GM18511 (cell line): Measurements from ENCODE around the gene PNLIPRP2.

Source experiments
- ATAC-seq: cut with Tn5 transposase; IDR thresholded peaks from one replicate; pipeline ENCODE4 v1.9.1; 2021; ENCODE audit warnings: mild to moderate bottlenecking, moderate library complexity; ENCODE audit not compliant: unreplicated experiment

Gene PNLIPRP2

DNA sequence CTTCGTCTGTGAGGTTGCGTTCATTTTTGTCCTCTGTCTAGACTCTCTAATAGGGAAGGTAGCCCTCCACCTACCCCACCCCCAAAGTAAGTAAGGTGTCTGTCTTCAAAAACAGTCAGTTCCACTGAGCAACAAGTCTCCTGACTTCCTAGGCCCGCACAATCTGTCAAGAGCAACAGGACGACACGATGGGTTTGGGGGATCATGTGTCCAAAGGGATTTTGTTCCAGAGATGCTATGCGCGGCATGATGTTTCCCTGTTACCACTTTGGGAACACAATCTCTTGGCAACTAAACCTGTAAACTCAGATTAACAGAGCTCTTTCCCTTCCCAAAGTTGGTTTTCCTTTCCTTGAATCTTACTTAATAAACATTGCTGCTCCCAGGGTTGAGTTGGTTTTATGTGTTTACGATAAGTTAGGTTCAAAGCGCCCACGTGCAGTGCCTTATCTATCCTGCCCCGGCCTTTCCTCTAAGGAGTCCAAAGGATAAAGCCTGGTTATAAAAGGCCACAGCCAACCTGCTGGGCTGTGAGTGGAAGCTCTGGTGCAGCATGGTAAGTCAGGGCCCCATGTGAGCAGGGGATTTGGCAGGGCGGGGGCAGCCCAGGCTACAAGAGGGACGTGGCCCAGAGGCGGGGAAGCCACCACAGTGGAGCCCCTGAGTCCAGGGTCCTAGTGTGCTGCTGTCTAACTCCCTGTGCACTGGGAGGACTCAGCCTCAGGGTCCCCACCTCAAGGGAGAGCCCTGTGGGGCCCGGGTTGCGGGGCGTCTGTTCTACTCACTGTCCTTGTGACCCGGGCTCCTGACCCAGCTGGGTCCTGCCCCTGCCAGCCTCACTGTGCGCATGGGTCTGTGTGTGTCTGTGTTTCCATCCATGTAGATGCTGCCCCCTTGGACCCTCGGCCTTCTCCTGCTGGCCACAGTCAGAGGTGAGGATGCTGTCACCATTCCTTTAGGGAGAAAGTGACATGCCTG, at the start of gene PNLIPRP2:
Gene PNLIPRP2, plus strand, starts transcription at position 531 of the 978 bp plus-strand sequence.
- ATAC-seq = no peak

DNA sequence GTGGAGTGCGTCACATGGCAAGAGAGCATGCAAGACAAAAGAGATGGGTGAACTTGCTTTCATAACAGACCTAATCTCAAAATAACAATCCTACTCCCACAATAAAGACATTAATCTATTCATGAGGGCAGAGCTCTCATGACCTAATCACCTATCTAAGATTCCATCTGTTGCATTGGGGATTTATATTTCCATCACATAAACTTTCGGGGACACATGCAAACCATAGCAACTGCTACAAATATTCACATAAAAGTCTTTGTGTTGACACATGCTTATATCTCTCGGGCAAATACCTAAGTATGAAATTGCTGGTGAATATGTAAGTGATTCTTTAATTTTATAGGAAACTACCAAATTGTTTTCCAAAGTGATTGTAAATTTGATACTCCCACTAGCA, 46.0 kb upstream of the PNLIPRP2 start:
- no peak for ATAC-seq

DNA sequence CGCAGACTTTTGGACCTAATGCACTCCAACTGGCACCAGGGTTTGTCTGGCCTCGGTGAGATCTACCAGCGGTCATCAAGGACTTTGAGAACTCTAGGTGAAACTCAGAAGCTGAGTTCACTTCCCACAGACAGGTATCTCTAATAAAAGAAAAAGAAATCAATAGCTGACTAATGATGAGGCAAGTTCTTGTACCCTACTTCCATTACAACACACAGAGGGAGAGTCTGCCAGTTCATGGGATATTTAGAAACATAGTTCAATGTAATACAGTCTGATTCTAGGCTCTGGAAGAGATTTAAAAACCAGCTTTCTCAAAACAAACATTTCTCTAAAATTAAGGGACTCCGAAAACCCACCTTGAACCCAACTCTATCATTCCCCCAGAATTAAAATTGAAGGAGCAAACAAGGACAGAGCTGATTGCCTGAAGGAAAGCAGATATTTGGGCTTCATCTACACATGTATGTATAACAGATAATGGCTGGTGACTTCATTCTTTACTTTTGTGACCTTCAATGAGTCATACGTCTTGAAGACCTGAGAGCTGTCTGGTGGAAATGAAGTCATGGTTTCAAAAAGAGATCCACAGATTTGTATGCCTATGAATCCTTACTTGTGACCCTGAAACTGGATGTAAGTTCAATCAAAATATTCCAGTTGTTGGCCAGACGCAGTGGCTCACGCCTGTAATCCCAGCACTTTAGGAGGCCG, 32.7 kb upstream of the PNLIPRP2 start:
- no peak for ATAC-seq

DNA sequence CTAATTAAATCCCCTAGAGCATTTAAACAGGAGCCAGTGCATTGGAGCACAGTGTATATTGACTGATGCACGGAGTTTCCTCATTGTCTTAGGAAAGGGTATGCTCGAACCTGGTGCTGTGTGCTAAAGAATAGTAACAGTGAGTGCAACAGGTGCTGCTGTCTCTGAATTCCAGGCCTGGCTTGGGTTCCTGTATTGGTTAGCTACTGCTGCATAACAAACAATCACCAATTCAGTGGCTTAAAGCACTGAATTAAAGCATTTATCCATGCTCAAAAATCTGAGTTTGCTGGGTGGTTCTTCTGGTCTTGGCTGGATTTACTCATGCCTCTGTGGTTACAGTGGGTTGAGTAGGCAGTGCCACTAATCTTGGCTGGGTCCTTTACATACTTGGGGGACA, 31.8 kb upstream of the PNLIPRP2 start:
- ATAC-seq = no peak

DNA sequence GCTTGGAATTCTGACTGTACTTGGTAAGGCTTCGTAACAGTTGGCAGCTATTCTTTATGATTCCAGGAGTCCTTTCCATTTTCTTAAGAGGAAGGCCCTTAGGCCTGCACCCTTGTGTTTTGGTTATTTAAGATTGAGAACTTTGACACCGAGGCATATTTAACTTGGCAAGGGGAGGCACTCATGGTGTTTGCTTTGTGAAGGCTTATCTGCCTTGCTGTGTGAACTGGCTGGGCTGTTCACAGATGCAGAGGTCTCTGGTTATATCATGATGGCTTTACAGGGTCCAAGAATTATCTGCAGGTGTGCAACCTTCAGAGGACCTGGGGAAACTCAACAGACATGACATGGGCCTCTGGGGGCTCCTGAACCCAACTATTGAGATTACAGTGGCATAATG, 30.8 kb upstream of the PNLIPRP2 start:
- ATAC-seq = no peak

DNA sequence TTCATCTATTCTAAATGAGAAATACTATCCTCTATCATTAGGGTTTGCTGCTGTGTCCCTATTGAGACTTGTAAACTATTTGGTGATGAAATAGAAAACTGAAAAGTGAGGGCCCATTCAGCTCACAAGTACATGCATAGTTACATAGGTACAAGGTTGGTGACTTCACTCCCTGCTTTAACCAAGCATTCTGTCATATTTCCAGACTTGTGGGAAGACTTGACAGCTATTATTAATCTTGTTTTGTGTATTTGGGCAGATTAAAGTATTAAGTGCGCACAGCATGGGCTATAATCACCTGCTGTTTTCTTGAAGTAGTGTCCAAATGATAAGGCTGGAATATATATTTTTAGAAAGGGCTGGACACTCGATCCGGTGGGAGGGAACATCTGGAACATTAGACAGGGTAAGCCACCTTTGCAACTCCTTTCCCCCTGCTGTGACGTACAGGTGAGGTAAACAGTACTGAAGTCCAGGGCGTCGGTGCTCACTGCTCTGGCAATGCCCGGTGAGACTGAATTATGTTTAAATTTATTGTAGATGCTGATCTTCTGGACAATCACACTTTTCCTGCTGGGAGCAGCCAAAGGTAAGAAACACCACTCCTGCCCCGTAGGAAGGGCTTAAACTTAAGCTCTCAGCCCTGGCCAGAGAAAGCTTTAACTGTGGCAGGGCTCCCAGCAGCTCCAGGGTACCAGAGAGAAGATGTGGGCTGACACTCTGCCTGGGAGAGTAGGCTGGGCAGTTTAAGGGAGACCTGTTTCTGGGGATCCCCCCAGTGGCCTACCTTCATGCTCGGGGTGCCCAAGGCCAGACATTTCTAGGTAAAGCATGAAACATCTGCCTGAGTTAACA, 29.9 kb upstream of the PNLIPRP2 start, which contains the start of gene PNLIPRP1:
Gene PNLIPRP1, plus strand, starts transcription at position 370 of the 855 bp plus-strand sequence. Its CDS starts 171 bp downstream, at position 541.
- no peak for ATAC-seq

DNA sequence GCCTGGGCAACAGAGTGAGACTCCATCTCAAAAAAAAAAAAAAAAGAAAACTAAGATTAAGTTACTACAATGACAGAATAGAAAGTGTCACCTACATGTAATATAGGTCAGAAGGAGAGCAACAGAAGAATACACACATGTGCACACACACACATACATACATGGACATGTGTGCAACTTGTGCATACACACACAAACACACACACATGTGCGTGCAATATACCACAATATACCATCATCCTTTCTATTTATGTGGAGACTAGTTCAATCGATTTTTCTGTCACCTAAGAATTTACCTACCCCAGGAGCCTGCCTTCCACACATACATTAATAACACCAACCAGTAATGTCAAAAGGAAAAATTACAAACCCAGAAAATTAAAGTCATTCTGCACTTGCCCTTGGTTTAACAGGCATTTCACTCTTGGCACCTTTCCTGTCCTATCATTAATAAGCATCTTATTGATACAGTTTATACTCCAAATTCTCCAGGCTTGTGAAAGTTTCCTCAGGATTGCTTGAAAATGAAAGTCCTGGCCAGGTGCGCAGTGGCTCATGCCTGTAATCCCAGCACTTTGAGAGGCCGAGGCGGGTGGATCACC, 27.5 kb upstream of the PNLIPRP2 start:
- no peak for ATAC-seq

DNA sequence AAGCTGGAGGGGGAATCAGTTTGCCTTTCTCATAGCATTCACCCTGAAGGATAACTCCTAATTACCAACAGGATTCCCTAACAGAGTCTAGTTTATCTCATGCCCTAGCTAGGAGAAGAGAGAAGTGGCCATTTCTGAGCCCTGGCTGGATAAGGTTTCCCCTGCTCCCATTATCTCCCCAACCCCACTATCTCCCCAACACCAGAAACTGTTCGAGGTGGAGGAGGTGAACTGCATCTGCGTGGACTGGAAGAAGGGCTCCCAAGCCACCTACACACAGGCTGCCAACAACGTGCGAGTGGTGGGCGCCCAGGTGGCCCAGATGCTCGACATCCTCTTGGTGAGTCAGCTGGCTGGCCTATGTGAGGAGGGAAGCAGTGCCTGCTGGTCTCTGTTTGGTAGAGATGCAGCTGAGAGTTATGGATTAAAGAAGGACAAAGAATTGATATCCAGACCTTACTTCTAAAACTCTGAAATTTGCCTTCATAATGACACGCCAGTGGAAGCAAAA, 26.2 kb upstream of the PNLIPRP2 start:
- ATAC-seq = no peak

DNA sequence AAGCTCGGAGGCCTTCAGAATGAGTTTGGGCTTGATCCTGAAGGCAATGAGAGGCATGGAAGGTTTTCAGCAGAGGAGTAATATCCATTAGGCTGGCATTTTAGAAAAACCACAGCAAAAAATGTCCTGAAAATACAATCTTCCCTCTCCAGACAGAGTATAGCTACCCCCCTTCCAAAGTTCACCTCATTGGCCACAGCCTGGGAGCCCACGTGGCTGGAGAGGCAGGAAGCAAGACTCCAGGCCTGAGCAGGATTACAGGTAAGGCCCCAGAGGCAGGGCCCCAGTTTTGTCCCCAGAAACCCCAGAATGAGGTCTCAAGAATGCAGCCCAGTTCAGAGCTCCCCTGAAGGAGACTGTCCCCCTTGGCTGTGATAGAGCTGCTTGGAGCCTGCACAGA, 24.7 kb upstream of the PNLIPRP2 start:
- ATAC-seq = no peak

DNA sequence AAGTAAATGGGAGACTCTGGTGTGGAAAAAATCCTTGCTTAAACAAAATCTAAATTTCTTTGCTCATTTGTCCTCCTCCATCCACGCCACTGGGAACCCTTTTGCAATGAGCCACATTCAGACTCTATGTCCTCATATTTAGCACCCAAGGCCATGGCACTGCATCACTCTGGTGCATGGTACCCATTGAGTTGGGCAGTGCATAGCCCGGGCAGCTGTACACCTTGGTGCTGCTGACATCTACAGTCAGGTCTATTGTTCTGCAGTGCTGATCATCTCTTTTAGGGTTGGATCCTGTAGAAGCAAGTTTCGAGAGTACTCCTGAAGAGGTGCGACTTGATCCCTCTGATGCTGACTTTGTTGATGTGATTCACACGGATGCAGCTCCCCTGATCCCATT, 23.2 kb upstream of the PNLIPRP2 start:
- ATAC-seq = no peak

DNA sequence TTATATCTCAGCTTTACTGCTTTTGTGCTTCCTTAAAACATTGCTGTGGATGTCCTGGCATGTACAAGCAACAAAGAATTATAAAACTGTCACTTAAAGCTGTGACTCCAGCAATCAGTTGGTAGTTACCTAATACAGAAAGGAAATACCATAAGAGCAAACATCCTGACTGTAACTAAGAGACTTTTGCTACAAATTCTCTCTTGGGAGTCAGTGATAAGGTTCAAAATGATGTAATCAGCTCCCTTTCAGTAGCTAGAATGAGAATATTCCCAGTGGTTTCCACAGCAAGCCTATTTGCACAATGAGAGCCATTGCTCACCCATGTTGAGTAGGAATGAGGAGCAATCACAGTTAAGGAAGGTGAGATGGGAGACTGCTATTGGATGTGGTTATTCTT, 22.4 kb upstream of the PNLIPRP2 start:
- no peak for ATAC-seq

DNA sequence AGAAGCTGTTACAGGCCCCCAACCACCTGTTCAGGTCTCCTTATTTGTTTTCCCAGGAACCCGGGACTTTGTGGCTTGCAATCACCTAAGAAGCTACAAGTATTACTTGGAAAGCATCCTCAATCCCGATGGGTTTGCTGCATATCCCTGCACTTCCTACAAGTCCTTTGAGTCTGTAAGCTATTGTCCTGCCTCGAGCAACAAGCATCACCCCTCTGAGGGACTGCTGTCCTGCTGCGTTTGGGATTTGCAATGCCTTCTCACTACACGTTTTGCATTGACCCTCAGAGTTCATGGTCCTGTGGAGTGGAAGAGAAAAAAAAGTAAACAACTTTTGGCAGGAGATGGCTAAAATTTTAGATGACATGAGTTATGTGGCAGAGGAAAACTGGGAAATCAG, 20.8 kb upstream of the PNLIPRP2 start:
- no peak for ATAC-seq

DNA sequence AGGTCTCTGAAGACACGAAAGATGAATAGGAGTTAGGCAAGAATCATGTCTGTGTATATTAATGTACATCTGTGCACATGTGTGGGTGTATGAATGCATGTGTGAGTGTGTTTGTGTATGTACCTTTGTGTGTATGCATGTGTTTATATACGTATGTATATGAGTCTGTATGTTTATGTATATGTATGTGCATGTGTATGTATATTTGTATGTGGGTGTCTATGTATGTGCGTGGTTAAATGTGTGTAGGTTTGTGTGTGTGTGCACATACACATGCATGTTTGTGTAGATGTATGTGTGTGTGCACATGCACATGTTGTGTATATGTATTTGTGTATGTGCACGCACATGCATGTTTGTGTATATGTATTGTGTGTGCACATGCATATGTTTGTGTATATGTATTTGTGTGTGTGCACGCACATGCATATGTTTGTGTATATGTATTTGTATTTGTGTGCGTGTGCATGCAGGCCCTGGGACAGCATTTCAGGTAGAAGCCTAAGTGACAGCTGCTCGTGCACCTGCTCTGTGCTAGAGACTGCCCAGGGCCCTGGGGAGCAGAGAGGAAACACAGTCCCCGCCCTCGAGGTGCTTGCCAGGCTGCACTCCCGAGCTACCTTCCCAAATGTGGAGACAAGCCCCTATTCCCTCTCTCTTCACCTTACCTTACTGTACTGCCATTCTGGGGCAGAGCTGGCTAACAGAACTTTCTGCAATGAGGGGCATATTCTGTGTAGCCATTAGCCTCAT, 17.9 kb upstream of the PNLIPRP2 start:
- no peak for ATAC-seq

DNA sequence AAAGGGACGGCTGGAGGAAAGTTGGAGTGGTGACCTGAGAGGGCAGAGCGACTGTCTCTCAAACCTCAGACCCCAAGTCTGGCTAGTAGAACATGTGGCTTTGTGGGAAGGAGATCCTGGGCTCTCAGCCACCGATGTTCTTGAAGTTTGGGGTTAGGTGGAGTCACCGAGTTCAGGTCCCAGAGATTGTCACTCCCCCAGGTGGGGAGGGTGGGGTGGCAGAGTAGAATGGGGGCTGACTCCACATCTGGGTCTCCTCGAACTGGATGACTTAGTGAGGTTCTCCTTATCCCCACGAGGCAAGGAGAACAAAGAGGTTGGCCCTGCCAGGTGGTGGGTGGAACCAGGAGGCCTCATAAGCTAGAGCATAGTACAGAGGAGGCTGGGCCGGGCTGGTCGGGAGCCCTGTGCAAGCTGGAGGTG, 14.7 kb upstream of the PNLIPRP2 start:
- ATAC-seq = no peak

DNA sequence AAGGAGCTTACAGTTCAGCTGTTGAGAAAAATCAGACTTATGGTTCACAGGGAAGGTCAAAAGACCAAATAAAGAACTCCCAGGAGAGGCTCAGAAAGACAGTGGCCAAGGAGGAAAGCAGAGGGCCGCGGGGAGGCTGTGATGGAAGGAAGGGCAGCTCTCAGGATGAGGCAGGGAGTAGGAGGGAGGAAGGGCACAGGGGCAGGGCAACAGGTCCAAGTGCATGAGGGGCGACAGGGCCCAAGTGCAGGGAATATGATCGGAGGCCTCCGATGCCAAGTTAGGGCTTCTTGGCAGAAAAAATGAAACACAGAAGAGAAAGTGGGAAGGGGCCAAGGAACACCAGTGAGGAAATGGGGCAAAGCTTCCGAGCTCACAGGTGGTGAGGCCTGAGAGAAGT, 13.4 kb upstream of the PNLIPRP2 start:
- ATAC-seq = no peak

DNA sequence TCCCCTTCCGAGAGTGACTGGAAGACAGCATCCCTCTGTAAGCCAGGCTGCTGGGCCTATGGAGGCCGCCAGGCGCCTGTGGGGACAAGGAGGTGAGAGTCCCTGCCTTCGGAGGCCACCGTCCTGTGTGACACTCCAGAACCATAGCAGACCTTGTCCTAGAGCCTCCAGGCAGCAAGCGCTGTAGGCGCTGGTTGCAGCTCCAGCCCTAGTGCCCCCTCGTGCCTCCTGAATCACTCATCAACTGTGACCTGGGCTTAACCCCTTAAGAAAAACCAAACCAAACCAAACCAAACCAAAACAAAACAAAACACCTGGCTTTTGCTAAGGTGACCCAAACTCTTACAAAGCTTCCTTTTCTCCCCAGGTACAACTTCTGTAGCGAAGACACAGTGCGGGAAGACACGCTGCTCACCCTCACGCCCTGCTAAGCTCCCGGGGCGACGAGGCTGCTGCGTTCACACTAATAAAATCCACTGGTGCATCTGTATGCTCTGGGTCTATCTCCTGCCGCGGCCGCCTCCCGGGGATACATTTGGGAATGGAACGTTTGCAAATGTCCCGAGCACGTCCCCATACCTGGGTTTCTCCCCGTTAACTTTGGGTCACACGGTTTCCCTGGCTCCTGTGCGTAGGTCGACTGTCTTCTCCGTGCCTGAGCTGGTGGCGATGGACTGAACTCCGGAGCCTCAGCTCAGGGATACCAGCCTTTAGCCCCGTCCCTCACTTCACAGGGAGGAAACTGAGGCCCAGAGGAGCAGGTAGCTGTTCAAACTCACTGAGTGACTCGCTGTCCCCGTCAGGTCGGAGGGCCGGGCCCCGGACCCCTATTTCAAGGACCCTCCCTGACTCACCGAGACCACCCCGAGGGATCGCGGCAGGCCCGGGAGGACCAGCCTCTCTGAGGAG, 11.8 kb upstream of the PNLIPRP2 start:
- no peak for ATAC-seq

DNA sequence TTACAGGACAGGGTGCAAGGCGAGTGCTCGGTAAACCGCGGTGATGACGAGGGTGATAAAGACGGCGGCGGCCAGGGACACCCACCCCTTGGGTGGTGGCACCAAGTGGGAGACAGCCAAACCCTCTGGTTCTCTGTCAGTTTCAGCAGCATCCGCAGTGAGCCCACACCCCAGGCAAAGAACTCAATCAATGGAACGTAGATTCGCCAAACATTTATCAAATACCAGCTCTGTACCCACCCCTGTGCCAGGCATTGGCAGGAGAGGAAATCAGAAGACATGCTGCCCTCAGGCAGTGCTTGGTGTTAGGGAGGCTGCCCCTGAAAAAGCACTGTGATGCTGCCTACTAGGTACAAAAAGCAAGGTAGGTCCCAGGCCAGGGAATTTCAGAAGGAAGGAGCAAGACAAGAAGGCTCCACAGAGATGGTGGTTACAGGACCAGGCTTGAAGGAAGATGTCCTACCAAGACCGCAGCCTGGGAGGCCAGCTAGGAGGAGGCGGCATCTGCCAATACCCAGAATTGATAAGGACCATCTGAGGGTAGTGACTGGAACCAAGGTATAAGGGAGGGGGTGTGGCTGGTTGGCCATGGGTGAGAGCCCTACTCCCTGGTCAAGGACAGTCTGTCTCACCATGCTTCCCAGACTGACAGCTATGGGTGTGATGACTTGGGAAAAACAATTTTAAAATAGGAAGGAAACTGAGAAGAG, 10.2 kb upstream of the PNLIPRP2 start:
- no peak for ATAC-seq

DNA sequence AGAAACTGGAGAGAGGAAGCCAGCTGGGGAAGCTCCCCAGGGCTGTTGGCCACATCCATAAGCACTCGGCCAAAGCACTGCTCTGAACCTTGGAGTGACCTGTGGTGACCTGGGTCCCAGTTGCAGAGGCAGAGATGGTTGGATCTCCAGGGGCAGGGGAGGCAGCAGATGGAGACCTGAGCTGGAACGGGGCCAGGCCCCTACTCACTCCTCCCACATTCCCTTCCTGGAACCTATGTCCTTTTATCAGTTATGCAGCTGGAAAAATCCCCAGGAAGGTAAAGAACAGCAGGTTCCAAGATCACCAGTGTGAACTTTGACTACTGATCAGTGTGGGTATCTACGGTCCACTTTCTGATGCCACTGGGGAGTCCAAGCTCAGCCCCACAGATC, 9.6 kb upstream of the PNLIPRP2 start:
- ATAC-seq = no peak
